ENCODE data around the gene SGF29.

SGF29 gene

DNA sequence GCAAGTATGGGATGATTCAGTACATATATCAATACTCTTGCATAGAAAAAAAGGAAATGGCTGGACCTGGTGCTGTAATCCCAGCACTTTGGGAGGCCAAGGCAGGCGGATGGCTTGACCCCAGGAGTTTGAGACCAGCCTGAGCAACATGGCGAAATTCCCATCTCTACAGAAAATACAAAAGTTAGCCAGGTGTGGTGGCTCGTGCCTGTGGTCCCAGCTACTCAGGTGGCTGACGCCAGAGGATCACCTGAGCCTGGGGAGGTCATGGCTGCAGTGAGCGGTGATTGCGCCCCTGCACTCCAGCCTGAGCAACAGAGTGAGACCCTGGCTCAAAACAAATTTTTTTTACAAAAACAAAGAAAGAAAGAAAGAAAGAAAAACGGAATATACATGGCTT, 7.1 kb upstream of the SGF29 start:
- Histone ChIP-seq H3K4me3 (ENCODE audit: low read depth, low read length) (no peak overlapping the region), H3K27ac (no peak overlapping the region), H3K9me3 (ENCODE audit: severe bottlenecking) (no peaks in the 10 kb centered on the region), H3K36me3 (no peaks in the 10 kb centered on the region), H3K27me3 (ENCODE audit: insufficient read depth, low read depth, severe bottlenecking) (no peaks in the 10 kb centered on the region)
- TF ChIP-seq CTCF (IDR thresholded peaks at IDR 0.05; ENCODE audit: low read depth, low read length) = no peak
- DNase-seq = no peak

DNA sequence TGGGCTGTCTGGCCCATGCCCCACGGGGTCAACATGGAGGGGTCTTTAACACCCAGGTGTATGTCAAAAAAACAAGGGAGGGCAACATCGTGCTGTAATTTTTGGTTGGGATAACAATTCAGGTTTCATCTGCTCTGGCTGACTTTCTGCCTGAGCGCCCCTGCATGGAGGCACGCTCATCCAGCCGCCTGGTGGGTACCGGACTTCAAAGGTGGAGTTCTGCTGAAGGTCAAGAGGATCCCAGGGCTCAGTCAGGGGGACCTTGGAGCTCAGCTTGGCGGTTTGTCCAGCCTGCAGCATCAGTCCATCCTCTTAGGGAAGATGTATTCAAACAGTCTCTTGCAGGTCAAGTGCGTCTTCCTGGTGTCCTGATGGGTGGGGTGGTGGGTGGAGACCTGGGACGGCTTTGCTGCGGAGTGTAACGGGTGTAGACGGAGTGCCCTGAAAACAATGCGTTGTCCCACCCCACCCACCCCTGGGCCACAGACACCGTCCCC, 5.4 kb upstream of the SGF29 start:
- DNase-seq = no peak
- no peaks in the 10 kb centered on the region for H3K9me3 ChIP-seq (ENCODE audit: severe bottlenecking)
- no peak overlapping the region for H3K27ac ChIP-seq
- no peaks in the 10 kb centered on the region for H3K36me3 ChIP-seq
- H3K4me3 ChIP-seq (ENCODE audit: low read depth, low read length) = no peak overlapping the region
- TF ChIP-seq CTCF (IDR thresholded peaks at IDR 0.05; ENCODE audit: low read depth, low read length) = no peak
- no peaks in the 10 kb centered on the region for H3K27me3 ChIP-seq (ENCODE audit: insufficient read depth, low read depth, severe bottlenecking)

GRCh38 chr16:28549301-28549899, 4.3 kb upstream of the SGF29 start:
- H3K9me3 ChIP-seq (ENCODE audit: severe bottlenecking) = no peaks in the 10 kb centered on the region
- H3K4me3 ChIP-seq (ENCODE audit: low read depth, low read length) = no peak overlapping the region
- H3K36me3 ChIP-seq = no peaks in the 10 kb centered on the region
- TF ChIP-seq CTCF (IDR thresholded peaks at IDR 0.05; ENCODE audit: low read depth, low read length) = peak; percentile 42; the same call in 1 of the 2 replicates
- H3K27me3 ChIP-seq (ENCODE audit: insufficient read depth, low read depth, severe bottlenecking) = no peaks in the 10 kb centered on the region
- H3K27ac ChIP-seq = no peak overlapping the region
- DNase-seq = no peak

DNA sequence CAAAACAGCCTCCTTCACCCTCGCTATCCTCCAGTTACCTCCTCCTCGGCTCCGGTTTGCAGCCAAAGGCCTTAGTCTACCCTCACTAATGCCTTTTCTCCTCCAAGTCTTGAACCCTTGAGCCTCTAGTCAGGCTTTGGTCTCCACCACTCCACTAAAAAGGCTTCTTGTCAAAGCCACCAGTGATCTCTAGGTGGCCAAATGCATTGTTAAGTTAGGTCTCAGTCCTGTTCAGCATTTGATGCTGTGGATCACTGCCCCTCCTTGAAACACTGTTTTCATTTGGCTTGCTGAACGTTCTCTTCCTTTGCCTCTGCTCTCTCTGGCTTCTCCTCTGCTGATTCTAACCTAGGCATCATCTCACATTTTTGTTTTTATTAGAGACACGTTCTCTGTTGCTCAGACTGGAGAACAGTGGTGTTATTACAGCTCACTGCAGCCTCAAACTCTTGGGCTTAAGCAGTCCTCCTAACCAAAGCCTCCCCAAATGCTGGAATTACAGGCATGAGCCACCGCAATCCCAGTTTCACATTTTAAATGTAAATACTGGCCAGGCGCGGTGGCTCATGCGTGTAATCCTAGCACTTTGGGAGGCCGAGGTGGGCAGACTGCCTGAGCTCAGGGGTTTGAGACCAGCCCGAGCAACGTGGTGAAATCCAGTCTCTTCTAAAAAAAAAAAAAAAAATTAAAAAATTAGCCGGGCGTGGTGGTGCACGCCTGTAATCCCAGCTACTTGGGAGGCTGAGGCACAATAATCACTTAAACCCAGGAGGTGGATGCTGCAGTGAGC, 1.1 kb downstream of the SGF29 start:
- Histone ChIP-seq H3K27ac (no peak overlapping the region), H3K4me3 (ENCODE audit: low read depth, low read length) (peak overlapping the region; percentile 30), H3K27me3 (ENCODE audit: insufficient read depth, low read depth, severe bottlenecking) (no peaks in the 10 kb centered on the region), H3K9me3 (ENCODE audit: severe bottlenecking) (no peaks in the 10 kb centered on the region), H3K36me3 (peaks cover 29% of the 10 kb centered on the region)
- DNase-seq = no peak
- TF ChIP-seq CTCF (IDR thresholded peaks at IDR 0.05; ENCODE audit: low read depth, low read length) = no peak

DNA sequence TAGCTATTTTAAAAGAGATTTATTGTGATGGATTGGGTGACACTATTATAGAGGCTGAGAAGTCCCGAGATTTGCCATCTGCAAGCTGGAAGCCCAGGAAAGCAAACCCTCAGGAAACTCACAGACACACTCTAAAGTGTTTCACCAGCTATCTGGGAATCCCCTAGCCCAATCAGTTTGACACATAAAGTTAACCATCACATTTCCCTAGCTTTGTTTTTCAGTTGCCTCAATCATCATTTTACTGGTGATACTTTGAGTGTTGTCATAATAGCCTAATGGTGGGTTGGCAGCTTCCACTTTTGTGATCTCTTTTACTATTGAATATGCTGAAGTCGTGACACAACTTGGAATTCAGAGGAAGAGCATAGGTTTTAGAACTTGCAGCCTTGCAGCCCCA, 1.8 kb downstream of the SGF29 start:
- no peak for DNase-seq
- H3K27ac ChIP-seq = no peak overlapping the region
- no peaks in the 10 kb centered on the region for H3K9me3 ChIP-seq (ENCODE audit: severe bottlenecking)
- no peak overlapping the region for H3K4me3 ChIP-seq (ENCODE audit: low read depth, low read length)
- no peak for TF ChIP-seq CTCF (IDR thresholded peaks at IDR 0.05; ENCODE audit: low read depth, low read length)
- peaks cover 29% of the 10 kb centered on the region for H3K36me3 ChIP-seq
- H3K27me3 ChIP-seq (ENCODE audit: insufficient read depth, low read depth, severe bottlenecking) = no peaks in the 10 kb centered on the region
